ENCODE data around the gene KBTBD12.

DNA sequence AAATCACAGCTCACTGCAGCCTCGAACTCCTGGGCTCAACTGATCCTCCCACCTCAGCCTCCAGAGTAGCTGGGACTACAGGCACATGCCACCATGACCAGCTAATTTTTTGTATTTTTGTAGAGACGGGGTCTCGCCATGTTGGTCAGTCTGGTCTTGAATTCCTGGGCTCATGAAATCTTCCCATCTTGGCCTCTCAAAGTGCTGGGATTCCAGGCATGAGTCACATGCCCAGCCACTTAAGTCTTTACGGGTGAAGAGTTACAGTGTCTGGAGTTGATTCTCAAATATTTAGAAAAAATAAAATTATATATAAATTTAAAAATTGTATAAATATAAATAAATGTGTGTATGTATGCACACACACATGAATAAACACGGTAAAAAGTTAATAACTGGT, 14.5 kb upstream of the KBTBD12 start:
- TF ChIP-seq POLR2AphosphoS5 (IDR thresholded peaks at IDR 0.05; ENCODE audit: borderline replicate concordance, low read depth, low read length) (no peak), EZH2 (IDR thresholded peaks at IDR 0.05) (no peak), FOXP2 (optimal IDR thresholded peaks at IDR 0.05; ENCODE audit: control extremely low read depth, extremely low read length, insufficient read depth) (no peak)
